Stomach (tissue), 4 donors: Measurements from ENCODE around the gene RAVER2.

Source experiments
- CTCF ChIP-seq, 7 experiments: fragments of 450-650 bp in 4 of 7; fragments of 200-600 bp in 3 of 7; sonication (generic) in 3 of 7; IDR thresholded peaks; one replicate each; pipeline ENCODE4 v1.5.1; 2016 to 2019; ENCODE audit warnings: antibody characterized with exemption in 7 of 7, control low read depth in 2 of 7, mild to moderate bottlenecking in 1 of 7
- EP300 ChIP-seq: sonication (generic); formaldehyde crosslinking; IDR thresholded peaks from one replicate; pipeline ENCODE4 v1.6.1; 2017; ENCODE audit warnings: antibody characterized with exemption
- POLR2A ChIP-seq, 4 donors: fragments of 450-650 bp; IDR thresholded peaks; one replicate each; pipeline ENCODE4 v1.6.1; 2016; ENCODE audit warnings: antibody characterized with exemption in 4 of 4, control low read depth in 2 of 4, mild to moderate bottlenecking in 1 of 4, moderate library complexity in 1 of 4

- no peak for TF ChIP-seq EP300
- no peak for TF ChIP-seq CTCF (IDR thresholded peaks at IDR 0.05)
- TF ChIP-seq POLR2A (IDR thresholded peaks at IDR 0.05), result no peak
These were observed 110.7 kb downstream of the RAVER2 start for GRCh38 chr1:64855557-64855956.
